ENCODE results near the gene GRIN3B.

The GRIN3B gene

GRCh38 chr19:990119-990571, 10.1 kb upstream of the GRIN3B start:
- DNase-seq (ENCODE audit: low read depth in 3 of 3) = no peak

DNA sequence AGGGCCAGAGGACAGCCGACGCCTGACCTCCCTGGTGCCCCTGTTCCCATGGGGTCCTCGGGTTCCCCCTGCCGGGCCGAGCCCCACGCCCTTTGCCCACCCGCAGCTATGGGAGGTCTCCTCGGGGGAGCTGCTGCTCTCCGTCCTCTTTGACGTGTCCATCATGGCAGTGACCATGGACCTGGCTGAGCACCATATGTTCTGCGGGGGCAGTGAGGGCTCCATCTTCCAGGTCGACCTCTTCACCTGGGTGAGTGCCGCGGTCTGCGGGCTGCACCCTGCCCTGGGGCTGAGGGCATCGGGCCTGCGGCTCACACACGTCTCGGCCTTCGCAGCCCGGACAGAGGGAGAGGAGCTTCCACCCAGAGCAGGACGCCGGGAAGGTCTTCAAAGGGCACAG, 9.5 kb upstream of the GRIN3B start:
- DNase-seq (ENCODE audit: low read depth in 3 of 3) = no peak

- DNase-seq (ENCODE audit: low read depth in 3 of 3) = peak; percentile 64 to 82 (median 71)
Measured at GRCh38 chr19:991174-991931, 8.9 kb upstream of the GRIN3B start.

DNA sequence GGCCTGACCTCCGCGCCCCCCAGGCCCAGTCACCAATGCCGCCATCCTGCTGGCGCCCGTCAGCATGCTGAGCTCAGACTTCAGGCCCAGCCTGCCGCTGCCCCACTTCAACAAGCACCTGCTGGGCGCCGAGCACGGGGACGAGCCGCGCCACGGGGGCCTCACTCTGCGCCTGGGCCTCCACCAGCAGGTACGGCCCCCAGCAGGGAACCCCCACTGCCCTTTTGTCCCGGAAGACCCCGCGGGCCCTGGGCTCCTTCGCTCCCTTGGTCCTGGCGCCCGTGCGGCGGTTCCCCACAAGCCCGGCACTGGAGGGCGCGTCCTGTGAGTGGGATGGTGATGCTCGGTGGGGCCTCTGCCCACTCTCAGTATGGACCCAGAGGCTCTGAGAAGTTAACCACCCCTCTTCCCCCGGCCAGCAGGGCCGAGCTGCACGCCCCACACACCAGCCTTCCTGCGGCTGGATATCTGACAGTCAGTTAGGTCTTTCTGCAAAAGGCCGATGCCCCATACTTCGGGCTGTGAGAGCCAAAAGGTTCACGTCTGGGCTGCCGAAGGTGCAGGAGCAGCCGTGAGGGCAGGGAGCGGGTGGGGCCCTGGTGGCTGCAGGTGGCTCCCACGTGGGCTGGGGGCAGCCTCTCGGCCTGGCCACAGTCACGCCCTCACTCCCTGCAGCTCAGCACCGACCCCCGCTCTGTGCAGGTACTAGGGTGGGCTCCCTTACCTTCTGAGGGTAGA, 8.1 kb upstream of the GRIN3B start:
- DNase-seq (ENCODE audit: low read depth in 3 of 3) = no peak

DNA sequence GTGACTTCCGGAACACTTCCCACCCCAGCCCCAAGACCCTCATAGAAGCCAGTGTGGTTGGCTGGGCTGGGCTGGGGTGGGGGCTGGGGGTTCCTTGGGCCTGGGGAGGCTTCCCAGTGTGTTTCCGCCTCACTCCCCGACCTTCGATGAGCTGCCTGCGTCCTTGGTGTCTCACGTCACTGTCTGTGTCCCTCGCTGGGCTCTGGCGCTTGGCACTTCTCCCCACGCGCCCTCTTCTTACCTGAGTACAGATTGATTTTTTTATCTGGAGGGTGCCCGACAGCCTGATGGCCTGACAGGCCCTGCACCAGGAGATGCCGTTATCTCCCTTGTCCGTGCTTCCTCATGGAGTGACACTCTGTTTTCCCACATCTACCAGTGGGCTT, 7.6 kb upstream of the GRIN3B start:
- no peak for DNase-seq (ENCODE audit: low read depth in 3 of 3)

- no peak for DNase-seq (ENCODE audit: low read depth in 3 of 3)
Measured at GRCh38 chr19:993361-993830, 6.8 kb upstream of the GRIN3B start.

DNA sequence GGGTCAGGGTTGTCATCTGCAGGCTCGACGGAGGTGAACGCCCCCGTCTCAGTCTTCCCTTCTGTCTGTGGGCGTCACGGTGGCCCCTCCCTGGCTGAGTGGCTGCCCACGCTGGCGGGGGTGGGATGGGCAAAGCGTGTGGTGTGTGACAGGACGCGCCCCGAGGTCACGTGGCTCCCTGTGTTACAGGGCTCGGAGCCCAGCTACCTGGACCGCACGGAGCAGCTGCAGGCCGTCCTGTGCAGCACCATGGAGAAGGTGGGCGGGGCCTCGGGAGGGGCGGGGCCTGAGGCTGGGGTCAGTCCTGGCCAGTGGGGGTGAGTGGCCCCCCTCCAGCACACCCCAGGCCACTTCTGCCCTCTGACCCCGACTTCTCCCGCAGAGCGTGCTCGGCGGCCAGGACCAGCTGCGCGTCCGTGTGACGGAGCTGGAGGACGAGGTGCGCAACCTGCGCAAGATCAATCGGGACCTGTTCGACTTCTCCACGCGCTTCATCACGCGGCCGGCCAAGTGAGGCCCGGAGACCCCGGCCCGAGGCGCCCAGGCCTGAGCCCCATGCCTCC, 6.3 kb upstream of the GRIN3B start:
- DNase-seq (ENCODE audit: low read depth in 3 of 3) = no peak

- no peak for DNase-seq (ENCODE audit: low read depth in 3 of 3)
Measured at GRCh38 chr19:994516-994915, 5.7 kb upstream of the GRIN3B start.

GRCh38 chr19:995051-995827, 5.0 kb upstream of the GRIN3B start:
- DNase-seq (ENCODE audit: low read depth in 3 of 3) = no peak

DNA sequence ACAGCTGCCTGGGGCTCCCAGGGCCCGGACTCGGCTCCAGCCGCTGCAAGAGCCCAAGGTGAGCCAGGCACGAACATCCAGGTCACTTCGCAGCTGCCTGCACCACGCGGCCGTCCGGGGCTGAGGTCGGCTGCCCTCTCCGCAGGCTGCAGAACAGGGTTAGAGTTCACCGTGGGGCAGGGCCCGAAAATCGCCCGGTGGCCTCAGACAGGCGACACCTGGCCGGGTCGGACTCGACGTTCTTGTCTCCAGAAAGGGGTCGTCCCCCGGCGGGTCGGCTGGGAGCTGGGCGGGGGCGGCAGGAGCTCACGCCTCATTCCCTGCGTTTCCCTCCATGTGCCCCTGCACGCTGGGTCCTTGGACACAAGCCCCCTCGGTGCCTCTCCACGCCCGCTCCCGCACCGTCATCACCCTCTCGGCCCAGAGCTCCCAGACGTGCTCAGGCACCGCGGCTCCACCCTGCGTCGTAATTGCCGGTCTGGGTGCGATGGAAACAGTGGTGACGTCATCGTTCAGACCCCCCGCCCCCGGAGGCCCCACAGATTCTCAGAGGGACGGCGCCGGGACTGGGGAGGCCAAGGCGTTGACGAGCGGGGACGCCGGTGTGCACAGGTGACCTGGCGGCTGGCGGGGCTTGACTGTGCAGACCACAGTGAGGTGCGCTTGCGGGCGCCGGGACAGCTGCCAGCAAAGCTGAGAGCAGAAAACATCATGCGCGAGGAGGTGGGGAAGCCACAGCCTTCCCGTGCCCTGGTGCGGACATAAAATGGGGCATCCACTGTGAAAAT, 4.0 kb upstream of the GRIN3B start:
- peak; percentile 37 to 60 (median 40) for DNase-seq (ENCODE audit: low read depth in 3 of 3)

GRCh38 chr19:998064-998463, 2.2 kb upstream of the GRIN3B start:
- no peak for DNase-seq (ENCODE audit: low read depth in 3 of 3)

GRCh38 chr19:999379-999719, 870 bp upstream of the GRIN3B start:
- DNase-seq (ENCODE audit: low read depth in 3 of 3) = no peak

GRCh38 chr19:1000591-1001537, 645 bp downstream of the GRIN3B start:
- DNase-seq (ENCODE audit: low read depth in 3 of 3) = no peak

GRCh38 chr19:1001538-1002166, 1.4 kb downstream of the GRIN3B start:
- DNase-seq (ENCODE audit: low read depth in 3 of 3) = peak in 2 of 3 donors; percentile 53 to 64

DNA sequence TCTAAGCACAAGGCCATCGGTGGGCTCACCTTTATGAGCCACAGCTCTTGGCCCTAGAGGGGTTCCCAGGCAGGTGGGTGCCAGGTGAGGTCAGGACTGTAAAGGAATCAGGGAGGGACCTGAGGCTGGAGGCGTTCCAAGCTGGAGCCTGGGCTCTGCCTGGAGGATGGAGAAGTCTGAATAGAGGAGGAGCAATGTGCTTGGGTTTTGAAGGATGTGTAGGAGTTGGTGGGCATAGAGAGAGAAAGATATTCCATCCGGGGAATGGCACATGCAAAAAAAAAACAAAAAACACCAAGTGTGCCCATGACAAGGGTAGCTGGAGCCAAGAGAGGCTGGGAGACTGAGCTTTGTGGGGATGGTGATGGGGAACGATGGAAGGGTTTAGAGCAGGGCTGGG, 2.4 kb downstream of the GRIN3B start:
- DNase-seq (ENCODE audit: low read depth in 3 of 3) = no peak

DNA sequence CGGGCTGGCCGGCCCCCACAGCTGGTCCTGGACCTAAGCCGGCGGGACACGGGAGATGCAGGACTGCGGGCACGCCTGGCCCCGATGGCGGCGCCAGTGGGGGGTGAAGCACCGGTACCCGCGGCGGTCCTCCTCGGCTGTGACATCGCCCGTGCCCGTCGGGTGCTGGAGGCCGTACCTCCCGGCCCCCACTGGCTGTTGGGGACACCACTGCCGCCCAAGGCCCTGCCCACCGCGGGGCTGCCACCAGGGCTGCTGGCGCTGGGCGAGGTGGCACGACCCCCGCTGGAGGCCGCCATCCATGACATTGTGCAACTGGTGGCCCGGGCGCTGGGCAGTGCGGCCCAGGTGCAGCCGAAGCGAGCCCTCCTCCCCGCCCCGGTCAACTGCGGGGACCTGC, 3.1 kb downstream of the GRIN3B start:
- no peak for DNase-seq (ENCODE audit: low read depth in 3 of 3)

GRCh38 chr19:1004204-1004802, 4.1 kb downstream of the GRIN3B start:
- no peak for DNase-seq (ENCODE audit: low read depth in 3 of 3)

DNA sequence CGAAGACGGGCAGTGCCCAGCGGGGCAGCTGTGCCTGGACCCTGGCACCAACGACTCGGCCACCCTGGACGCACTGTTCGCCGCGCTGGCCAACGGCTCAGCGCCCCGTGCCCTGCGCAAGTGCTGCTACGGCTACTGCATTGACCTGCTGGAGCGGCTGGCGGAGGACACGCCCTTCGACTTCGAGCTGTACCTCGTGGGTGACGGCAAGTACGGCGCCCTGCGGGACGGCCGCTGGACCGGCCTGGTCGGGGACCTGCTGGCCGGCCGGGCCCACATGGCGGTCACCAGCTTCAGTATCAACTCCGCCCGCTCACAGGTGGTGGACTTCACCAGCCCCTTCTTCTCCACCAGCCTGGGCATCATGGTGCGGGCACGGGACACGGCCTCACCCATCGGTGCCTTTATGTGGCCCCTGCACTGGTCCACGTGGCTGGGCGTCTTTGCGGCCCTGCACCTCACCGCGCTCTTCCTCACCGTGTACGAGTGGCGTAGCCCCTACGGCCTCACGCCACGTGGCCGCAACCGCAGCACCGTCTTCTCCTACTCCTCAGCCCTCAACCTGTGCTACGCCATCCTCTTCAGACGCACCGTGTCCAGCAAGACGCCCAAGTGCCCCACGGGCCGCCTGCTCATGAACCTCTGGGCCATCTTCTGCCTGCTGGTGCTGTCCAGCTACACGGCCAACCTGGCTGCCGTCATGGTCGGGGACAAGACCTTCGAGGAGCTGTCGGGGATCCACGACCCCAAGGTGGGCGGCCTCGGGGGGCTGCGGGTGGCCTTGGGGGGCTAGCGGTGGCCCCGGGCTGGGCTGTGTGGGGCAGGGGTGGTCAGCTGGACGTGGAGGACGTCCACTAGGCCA, 4.8 kb downstream of the GRIN3B start:
- no peak for DNase-seq (ENCODE audit: low read depth in 3 of 3)

All from stimulated activated CD4-positive, alpha-beta T cell treated with anti-CD3 and anti-CD28 coated beads, TNF-alpha, amount 100 ng/mL, for 48 hours (primary cell).